HCT116 (cell line): ENCODE data around the gene CDKAL1. TPM values are rescaled to one million over a fixed set of nuclear protein-coding genes. Genes with fewer than 3 reads are reported as not detected.

Source experiments
- ATAC-seq: fragments of 200-7000 bp; cut with Tn5 transposase; 2 replicates; pipeline ENCODE4 v1.9.1; 2020; ENCODE audit warnings: mild to moderate bottlenecking, moderate library complexity
- BruUV-seq: library from RNA; stranded (reverse); fragments of 400-500 nt; replicated peaks from 2 replicates; lab custom pipeline; 2021; lab: Mats Ljungman, UMichigan
- CTCF ChIA-PET: fragments of 300-600 bp; sonication (Branson Sonifier 250); formaldehyde crosslinking; loops from one replicate; lab custom pipeline; 2021; ENCODE audit warnings: antibody characterized with exemption; lab: Charles Lee
- POLR2A ChIA-PET: fragments of 300-600, 350-600 bp; sonication (Branson Sonifier 250); formaldehyde crosslinking; loops from one replicate; lab custom pipeline; 2021; ENCODE audit warnings: antibody characterized with exemption; lab: Charles Lee
- RAD21 ChIA-PET, 2 experiments: fragments of 300-600 bp; sonication (Branson Sonifier 250); formaldehyde crosslinking; loops; one replicate each; lab custom pipeline; 2023; ENCODE audit warnings: low total read pairs in 2 of 2; ENCODE audit not compliant: uncharacterized antibody in 2 of 2, unreplicated experiment in 2 of 2, low non-redundant PET in 1 of 2; lab: Charles Lee
- DNase-seq: peaks from one replicate; pipeline ENCODE4 v3.0.0-alpha.2; 2010; ENCODE audit warnings: low read depth, low spot score
- H2AFZ ChIP-seq: fragments of 200-600 bp; shearing (Covaris generic), sonication (generic); 2 replicates; pipeline ENCODE4 v1.6.1; 2017; ENCODE audit warnings: low read depth, mixed run types, mixed read lengths, antibody characterized with exemption, low read length; ENCODE audit not compliant: poor library complexity, severe bottlenecking
- H3K27ac ChIP-seq: 2 replicates; pipeline ENCODE4 v1.5.1; 2012; ENCODE audit warnings: low read depth, low read length
- H3K27me3 ChIP-seq: fragments of 200-600 bp; sonication (generic); 2 replicates; pipeline ENCODE4 v1.6.1; 2016; ENCODE audit warnings: mixed run types, low read length, mixed read lengths; ENCODE audit not compliant: insufficient read depth
- H3K36me3 ChIP-seq, 2 experiments: fragments of 200-500 bp in 1 of 2; fragments of 200-600 bp in 1 of 2; sonication (Bioruptor generic) in 1 of 2; sonication (generic) in 1 of 2; 2 replicates each; pipeline versions ENCODE4 v1.5.1 to v1.6.1; 2014 to 2016; ENCODE audit warnings: low read length in 2 of 2, inconsistent platforms in 1 of 2, mixed read lengths in 1 of 2, mixed run types in 1 of 2; ENCODE audit not compliant: insufficient read depth in 2 of 2, control insufficient read depth in 1 of 2
- H3K4me1 ChIP-seq, 2 experiments: fragments of 200-600 bp in 1 of 2; sonication (generic) in 1 of 2; 2 replicates each; pipeline versions ENCODE4 v1.5.1 to v1.6.1; 2012 to 2017; ENCODE audit warnings: low read length in 2 of 2, inconsistent platforms in 1 of 2, mild to moderate bottlenecking in 1 of 2, mixed read lengths in 1 of 2, mixed run types in 1 of 2, moderate library complexity in 1 of 2; ENCODE audit not compliant: insufficient read depth in 2 of 2, control insufficient read depth in 1 of 2
- H3K4me2 ChIP-seq: fragments of 200-600 bp; sonication (generic); 2 replicates; pipeline ENCODE4 v1.6.1; 2017; ENCODE audit warnings: mixed run types, low read length, mixed read lengths
- H3K4me3 ChIP-seq, 2 experiments: fragments of 200-600 bp in 1 of 2; sonication (generic) in 1 of 2; replicated peaks in 1 of 2; 2 replicates each; pipeline ENCODE4 v1.5.1; 2011 to 2016; ENCODE audit warnings: low read length in 2 of 2, control low read depth in 1 of 2, low read depth in 1 of 2, mild to moderate bottlenecking in 1 of 2, mixed read lengths in 1 of 2, mixed run types in 1 of 2
- H3K79me2 ChIP-seq: fragments of 200-600 bp; sonication (generic); 2 replicates; pipeline ENCODE4 v1.6.1; 2017; ENCODE audit warnings: mild to moderate bottlenecking, mixed run types, low read length, moderate library complexity, mixed read lengths; ENCODE audit not compliant: insufficient read depth
- H3K9ac ChIP-seq: fragments of 200-600 bp; sonication (generic); 2 replicates; pipeline ENCODE4 v1.6.1; 2016; ENCODE audit warnings: low read length, mixed read lengths
- H3K9me2 ChIP-seq: fragments of 200-600 bp; sonication (generic), shearing (Covaris generic); 2 replicates; pipeline ENCODE4 v1.6.1; 2017; ENCODE audit warnings: mixed run types, mild to moderate bottlenecking, moderate library complexity; ENCODE audit not compliant: insufficient read depth
- H3K9me3 ChIP-seq, 2 experiments: fragments of 200-500 bp in 1 of 2; fragments of 200-600 bp in 1 of 2; sonication (Bioruptor generic) in 1 of 2; sonication (generic) in 1 of 2; 2 replicates each; pipeline ENCODE4 v1.6.1; 2014 to 2017; ENCODE audit warnings: low read length in 2 of 2, mixed read lengths in 2 of 2, inconsistent platforms in 1 of 2, low read depth in 1 of 2, mild to moderate bottlenecking in 1 of 2, mixed run types in 1 of 2, moderate library complexity in 1 of 2; ENCODE audit not compliant: control insufficient read depth in 1 of 2, insufficient read depth in 1 of 2
- H4K20me1 ChIP-seq: fragments of 200-600 bp; sonication (generic), shearing (Covaris generic); 2 replicates; pipeline ENCODE4 v1.6.1; 2017; ENCODE audit warnings: mixed run types, mild to moderate bottlenecking, moderate library complexity; ENCODE audit not compliant: insufficient read depth
- ATF3 ChIP-seq: IDR thresholded peaks from 2 replicates; pipeline ENCODE4 v1.6.1; 2012
- EZH2 ChIP-seq: fragments of 200-600 bp; sonication (generic); IDR thresholded peaks from 2 replicates; pipeline ENCODE4 v1.6.1; 2017; ENCODE audit warnings: antibody characterized with exemption, mixed run types
- POLR2AphosphoS5 ChIP-seq: IDR thresholded peaks from 2 replicates; pipeline ENCODE4 v1.6.1; 2011; ENCODE audit warnings: mild to moderate bottlenecking, low read depth, low read length, moderate library complexity
- REST ChIP-seq: IDR thresholded peaks from 2 replicates; pipeline ENCODE4 v1.6.1; 2012; ENCODE audit warnings: low read depth
- SIN3A ChIP-seq: IDR thresholded peaks from 2 replicates; pipeline ENCODE4 v1.6.1; 2012; ENCODE audit warnings: low read depth
- SP1 ChIP-seq: IDR thresholded peaks from 2 replicates; pipeline ENCODE4 v1.6.1; 2012; ENCODE audit warnings: low read depth
- TCF7L2 ChIP-seq: IDR thresholded peaks from 2 replicates; pipeline ENCODE4 v1.7.0; 2011; ENCODE audit warnings: borderline replicate concordance, inconsistent platforms; ENCODE audit not compliant: insufficient read depth, insufficient read length; ENCODE audit errors: extremely low read depth
- YY1 ChIP-seq: IDR thresholded peaks from 2 replicates; pipeline ENCODE4 v1.6.1; 2011; ENCODE audit warnings: low read length, low read depth, moderate library complexity, mild to moderate bottlenecking; ENCODE audit not compliant: insufficient replicate concordance; ENCODE audit errors: extremely low read depth
- ZFX ChIP-seq: fragments of 450-650 bp; IDR thresholded peaks from 2 replicates; pipeline ENCODE4 v1.6.1; 2017
- ZNF274 ChIP-seq: fragments of 200-500 bp; sonication (Bioruptor generic); IDR thresholded peaks from 2 replicates; pipeline ENCODE4 v1.6.1; 2014; ENCODE audit warnings: mild to moderate bottlenecking, low read depth, low read length, inconsistent platforms
- intact Hi-C: fragments of 100-400 bp; cut with micrococcal nuclease; formaldehyde crosslinking; loops from 2 replicates; pipeline ENCODE4 v1.10.0; 2022
- total RNA-seq: library from RNA; stranded (reverse); gene quantifications from one replicate; pipeline ENCODE4 v1.2.1, GENCODE V29; 2021; ENCODE audit not compliant: unreplicated experiment
- TF ChIP-seq, protein P1 (sequence below): IDR thresholded peaks from 2 replicates; pipeline ENCODE4 v1.6.1; 2012
- TF ChIP-seq, protein P2 (sequence below), 3 experiments: fragments of 200-600 bp in 1 of 3; sonication (generic) in 1 of 3; IDR thresholded peaks in 2 of 3; conservative IDR thresholded peaks in 1 of 3; 2 replicates each; pipeline ENCODE4 v1.5.1; 2012 to 2017; ENCODE audit warnings: low read depth in 2 of 3, low read length in 2 of 3, antibody characterized with exemption in 1 of 3, borderline replicate concordance in 1 of 3, control low read depth in 1 of 3, mild to moderate bottlenecking in 1 of 3, mixed read lengths in 1 of 3, mixed run types in 1 of 3, moderate library complexity in 1 of 3; ENCODE audit not compliant: insufficient read depth in 1 of 3

The CDKAL1 gene
- total RNA-seq, 1 experiment from 2014 or later = 14.9 TPM

- H3K27me3 ChIP-seq = no peaks in the 10 kb centered on the region
- no peak for ATAC-seq
- H2AFZ ChIP-seq = no peak overlapping the region
- ChIA-PET CTCF (no interaction called here), POLR2A (no interaction called here)
- BruUV-seq = no TSS peak
- H3K4me1 ChIP-seq = peaks cover 5 to 6% of the 10 kb centered on the region in 2 experiments; a peak in 3 of 4 replicates
- H3K9ac ChIP-seq = no peak overlapping the region
- no peaks in the 10 kb centered on the region for H4K20me1 ChIP-seq
- H3K79me2 ChIP-seq = 0 out of 2 replicates have a peak, but pooled peaks cover 2% of the 10 kb centered on the region
- TF ChIP-seq EZH2 (no peak), ATF3 (no peak), ZNF274 (no peak), SP1 (no peak), SIN3A (no peak), REST (no peak), YY1 (no peak), ZFX (no peak), POLR2AphosphoS5 (no peak), TCF7L2 (no peak)
- TF ChIP-seq, protein P1, sequence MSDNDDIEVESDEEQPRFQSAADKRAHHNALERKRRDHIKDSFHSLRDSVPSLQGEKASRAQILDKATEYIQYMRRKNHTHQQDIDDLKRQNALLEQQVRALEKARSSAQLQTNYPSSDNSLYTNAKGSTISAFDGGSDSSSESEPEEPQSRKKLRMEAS = no peak
- TF ChIP-seq, protein P2, sequence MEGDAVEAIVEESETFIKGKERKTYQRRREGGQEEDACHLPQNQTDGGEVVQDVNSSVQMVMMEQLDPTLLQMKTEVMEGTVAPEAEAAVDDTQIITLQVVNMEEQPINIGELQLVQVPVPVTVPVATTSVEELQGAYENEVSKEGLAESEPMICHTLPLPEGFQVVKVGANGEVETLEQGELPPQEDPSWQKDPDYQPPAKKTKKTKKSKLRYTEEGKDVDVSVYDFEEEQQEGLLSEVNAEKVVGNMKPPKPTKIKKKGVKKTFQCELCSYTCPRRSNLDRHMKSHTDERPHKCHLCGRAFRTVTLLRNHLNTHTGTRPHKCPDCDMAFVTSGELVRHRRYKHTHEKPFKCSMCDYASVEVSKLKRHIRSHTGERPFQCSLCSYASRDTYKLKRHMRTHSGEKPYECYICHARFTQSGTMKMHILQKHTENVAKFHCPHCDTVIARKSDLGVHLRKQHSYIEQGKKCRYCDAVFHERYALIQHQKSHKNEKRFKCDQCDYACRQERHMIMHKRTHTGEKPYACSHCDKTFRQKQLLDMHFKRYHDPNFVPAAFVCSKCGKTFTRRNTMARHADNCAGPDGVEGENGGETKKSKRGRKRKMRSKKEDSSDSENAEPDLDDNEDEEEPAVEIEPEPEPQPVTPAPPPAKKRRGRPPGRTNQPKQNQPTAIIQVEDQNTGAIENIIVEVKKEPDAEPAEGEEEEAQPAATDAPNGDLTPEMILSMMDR (IDR thresholded peaks at IDR 0.05 in 2 of 3, conservative IDR thresholded peaks at IDR 0.05 in 1 of 3; ENCODE audit: borderline replicate concordance in 1 of 3, insufficient read depth in 1 of 3, low read depth in 2 of 3, low read length in 2 of 3) = no peak
- TF ChIP-seq, all 23 proteins: peak for 0
- no peak overlapping the region for H3K4me3 ChIP-seq
- no peaks in the 10 kb centered on the region for H3K36me3 ChIP-seq
- RAD21 ChIA-PET = no interaction called here
- H3K9me2 ChIP-seq = no peaks in the 10 kb centered on the region
- intact Hi-C loops = no loop called here
- H3K27ac ChIP-seq = no peak overlapping the region
- no peak for DNase-seq
- H3K4me2 ChIP-seq = no peak overlapping the region
- no peaks in the 10 kb centered on the region for H3K9me3 ChIP-seq
These were observed 105.9 kb downstream of the CDKAL1 start for GRCh38 chr6:20640181-20640580.
